ENCODE results near the gene TMEM165. TPM values are rescaled to one million over a fixed set of nuclear protein-coding genes. Genes with fewer than 3 reads are reported as not detected.
"Not testable (repeated sequence)": the region's sequence is repeated elsewhere in the genome, so short reads cannot be mapped to it uniquely, and the experiment has no call there.

Gene TMEM165
- total RNA-seq, 1 experiment from 2014 or later: 90.4 TPM

- peaks cover 11% of the 10 kb centered on the region for H3K36me3 Mint-ChIP-seq (ENCODE audit: insufficient read depth, unreplicated experiment)
- H3K27me3 Mint-ChIP-seq (ENCODE audit: insufficient read depth, unreplicated experiment): no peaks in the 10 kb centered on the region
- DNase-seq: no peak
- no TSS peak for BruUV-seq (replicated peaks)
- peaks cover 10% of the 10 kb centered on the region for H3K4me1 ChIP-seq
- H3K4me3 Mint-ChIP-seq (ENCODE audit: unreplicated experiment): no peak overlapping the region
- CTCF ChIA-PET: no interaction called here
- no peak overlapping the region for H3K4me3 ChIP-seq (ENCODE audit: low read depth, low read length)
- POLR2A ChIA-PET: no interaction called here
- no peaks in the 10 kb centered on the region for H3K36me3 ChIP-seq (ENCODE audit: control insufficient read depth, insufficient read depth, low read length)
- H3K4me1 Mint-ChIP-seq (ENCODE audit: low read depth, unreplicated experiment): peaks cover 18% of the 10 kb centered on the region
- TF ChIP-seq CTCF (IDR thresholded peaks at IDR 0.05; ENCODE audit: insufficient read depth in 1 of 2, low read depth in 1 of 2, low read length in 1 of 2, severe bottlenecking in 1 of 2, unreplicated experiment in 1 of 2): no peak
- H3K9me3 ChIP-seq: no peaks in the 10 kb centered on the region
- H3K9me3 Mint-ChIP-seq (ENCODE audit: unreplicated experiment): no peaks in the 10 kb centered on the region
- H3K27ac Mint-ChIP-seq (ENCODE audit: unreplicated experiment): no peak overlapping the region
- H3K27me3 ChIP-seq (replicated peaks; ENCODE audit: control insufficient read depth, insufficient read depth, low read length): no peaks in the 10 kb centered on the region
- intact Hi-C loops (cut with micrococcal nuclease; ENCODE audit: unreplicated experiment): no loop called here
Observed at GRCh38 chr4:55351824-55352223, 43.9 kb upstream of the TMEM165 start.

DNA sequence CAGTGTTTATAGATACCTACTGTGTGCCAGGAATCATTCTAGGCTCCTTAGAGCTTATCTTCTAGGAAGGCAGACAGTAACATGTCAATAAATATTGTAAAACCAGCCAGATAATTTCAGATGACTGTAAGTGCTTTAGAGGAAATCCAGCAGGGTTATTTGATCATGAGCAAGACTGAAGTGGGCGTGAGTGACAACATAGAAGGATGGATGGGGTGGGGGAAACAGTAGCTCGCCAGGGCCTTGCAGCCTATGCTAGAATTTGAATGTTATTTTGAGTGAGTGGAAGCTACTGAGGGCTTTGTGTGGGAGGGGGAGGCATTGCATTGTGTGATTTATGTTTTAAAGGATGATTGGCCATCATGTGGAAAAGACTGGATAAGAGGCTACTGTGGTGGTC, 43.0 kb upstream of the TMEM165 start:
- Histone ChIP-seq H3K9me3 (no peaks in the 10 kb centered on the region), H3K27me3 (replicated peaks; ENCODE audit: control insufficient read depth, insufficient read depth, low read length) (no peaks in the 10 kb centered on the region), H3K4me1 (peaks cover 14% of the 10 kb centered on the region), H3K36me3 (ENCODE audit: control insufficient read depth, insufficient read depth, low read length) (no peaks in the 10 kb centered on the region), H3K4me3 (ENCODE audit: low read depth, low read length) (no peak overlapping the region)
- no TSS peak for BruUV-seq (replicated peaks)
- Mint-ChIP-seq H3K27ac (ENCODE audit: unreplicated experiment) (no peak overlapping the region), H3K4me3 (ENCODE audit: unreplicated experiment) (no peak overlapping the region), H3K36me3 (ENCODE audit: insufficient read depth, unreplicated experiment) (peaks cover 11% of the 10 kb centered on the region), H3K4me1 (ENCODE audit: low read depth, unreplicated experiment) (peaks cover 18% of the 10 kb centered on the region), H3K9me3 (ENCODE audit: unreplicated experiment) (no peaks in the 10 kb centered on the region), H3K27me3 (ENCODE audit: insufficient read depth, unreplicated experiment) (no peaks in the 10 kb centered on the region)
- POLR2A ChIA-PET: no interaction called here
- no peak for TF ChIP-seq CTCF (IDR thresholded peaks at IDR 0.05; ENCODE audit: insufficient read depth in 1 of 2, low read depth in 1 of 2, low read length in 1 of 2, severe bottlenecking in 1 of 2, unreplicated experiment in 1 of 2)
- intact Hi-C loops (cut with micrococcal nuclease; ENCODE audit: unreplicated experiment): no loop called here
- CTCF ChIA-PET: interaction anchor here (0.5 kb wide), 1 partner anchor 92 kb away, joined by 5 read pairs; no protein-coding TSS in a partner anchor
- no peak for DNase-seq

GRCh38 chr4:55353228-55353747, 42.5 kb upstream of the TMEM165 start:
- H3K9me3 Mint-ChIP-seq (ENCODE audit: unreplicated experiment); H3K27me3 Mint-ChIP-seq (ENCODE audit: insufficient read depth, unreplicated experiment); POLR2A ChIA-PET; BruUV-seq (replicated peaks); H3K4me3 Mint-ChIP-seq (ENCODE audit: unreplicated experiment); H3K27ac Mint-ChIP-seq (ENCODE audit: unreplicated experiment); H3K4me1 ChIP-seq; H3K9me3 ChIP-seq; H3K36me3 ChIP-seq (ENCODE audit: control insufficient read depth, insufficient read depth, low read length); DNase-seq; H3K27me3 ChIP-seq (replicated peaks; ENCODE audit: control insufficient read depth, insufficient read depth, low read length); intact Hi-C loops (cut with micrococcal nuclease; ENCODE audit: unreplicated experiment); H3K4me3 ChIP-seq (ENCODE audit: low read depth, low read length): not testable (repeated sequence)
- CTCF ChIA-PET: interaction anchor here (0.5 kb wide), 1 partner anchor 92 kb away, joined by 5 read pairs; no protein-coding TSS in a partner anchor
- H3K4me1 Mint-ChIP-seq (ENCODE audit: low read depth, unreplicated experiment): peaks cover 13% of the 10 kb centered on the region
- peaks cover 11% of the 10 kb centered on the region for H3K36me3 Mint-ChIP-seq (ENCODE audit: insufficient read depth, unreplicated experiment)

GRCh38 chr4:55354648-55355047, 41.1 kb upstream of the TMEM165 start:
- ChIA-PET POLR2A (no interaction called here), CTCF (no interaction called here)
- H3K27me3 Mint-ChIP-seq (ENCODE audit: insufficient read depth, unreplicated experiment): no peaks in the 10 kb centered on the region
- Histone ChIP-seq H3K9me3 (no peaks in the 10 kb centered on the region), H3K27me3 (replicated peaks; ENCODE audit: control insufficient read depth, insufficient read depth, low read length) (no peaks in the 10 kb centered on the region), H3K36me3 (ENCODE audit: control insufficient read depth, insufficient read depth, low read length) (no peaks in the 10 kb centered on the region), H3K4me1 (peaks cover 7% of the 10 kb centered on the region; the same call in 1 of the 2 replicates), H3K4me3 (ENCODE audit: low read depth, low read length) (no peak overlapping the region)
- no peaks in the 10 kb centered on the region for H3K9me3 Mint-ChIP-seq (ENCODE audit: unreplicated experiment)
- H3K4me1 Mint-ChIP-seq (ENCODE audit: low read depth, unreplicated experiment): peaks cover 11% of the 10 kb centered on the region
- H3K4me3 Mint-ChIP-seq (ENCODE audit: unreplicated experiment): no peak overlapping the region
- no peak for TF ChIP-seq CTCF (IDR thresholded peaks at IDR 0.05; ENCODE audit: insufficient read depth in 1 of 2, low read depth in 1 of 2, low read length in 1 of 2, severe bottlenecking in 1 of 2, unreplicated experiment in 1 of 2)
- DNase-seq: no peak
- BruUV-seq (replicated peaks): no TSS peak
- intact Hi-C loops (cut with micrococcal nuclease; ENCODE audit: unreplicated experiment): no loop called here
- H3K36me3 Mint-ChIP-seq (ENCODE audit: insufficient read depth, unreplicated experiment): peaks cover 11% of the 10 kb centered on the region
- no peak overlapping the region for H3K27ac Mint-ChIP-seq (ENCODE audit: unreplicated experiment)
